ENCODE measurements around the gene ZG16.
A peak's percentile ranks its signal among the peaks of the same experiment; 100 is the strongest.
"Not testable (repeated sequence)": the region's sequence is repeated elsewhere in the genome, so short reads cannot be mapped to it uniquely, and the experiment has no call there.

ZG16 gene

GRCh38 chr16:29753516-29753915, 24.5 kb upstream of the ZG16 start:
- DNase-seq = no peak

- DNase-seq = no peak
These were observed 21.4 kb upstream of the ZG16 start for GRCh38 chr16:29756654-29757053.

- not testable (repeated sequence) for DNase-seq
These were observed 21.0 kb upstream of the ZG16 start for GRCh38 chr16:29757086-29757485.

- no peak for DNase-seq
These were observed 20.0 kb upstream of the ZG16 start for GRCh38 chr16:29757950-29758466.

- DNase-seq = no peak
These were observed 17.3 kb upstream of the ZG16 start for GRCh38 chr16:29760567-29761279.

- DNase-seq = not testable (repeated sequence)
These were observed 16.8 kb upstream of the ZG16 start for GRCh38 chr16:29761280-29761651.

- no peak for DNase-seq
These were observed 16.2 kb upstream of the ZG16 start for GRCh38 chr16:29761882-29762281.

- no peak for DNase-seq
These were observed 14.7 kb upstream of the ZG16 start for GRCh38 chr16:29763326-29763725.

GRCh38 chr16:29765167-29766032, 12.7 kb upstream of the ZG16 start:
- no peak for DNase-seq

- no peak for DNase-seq
These were observed 11.5 kb upstream of the ZG16 start for GRCh38 chr16:29766571-29766970.

GRCh38 chr16:29767062-29767461, 11.0 kb upstream of the ZG16 start:
- no peak for DNase-seq

- no peak for DNase-seq
These were observed 8.5 kb upstream of the ZG16 start for GRCh38 chr16:29769507-29769906.

GRCh38 chr16:29770250-29770929, 7.7 kb upstream of the ZG16 start:
- DNase-seq = no peak

GRCh38 chr16:29772330-29772729, 5.7 kb upstream of the ZG16 start:
- not testable (repeated sequence) for DNase-seq

GRCh38 chr16:29774730-29775129, 3.3 kb upstream of the ZG16 start:
- no peak for DNase-seq

GRCh38 chr16:29775742-29776408, 2.2 kb upstream of the ZG16 start:
- no peak for DNase-seq

GRCh38 chr16:29779474-29779873, 1.4 kb downstream of the ZG16 start:
- DNase-seq = no peak

GRCh38 chr16:29783094-29783953, 5.3 kb downstream of the ZG16 start:
- not testable (repeated sequence) for DNase-seq

GRCh38 chr16:29784157-29784556, 6.1 kb downstream of the ZG16 start:
- DNase-seq = no peak

- peak; percentile 72 to 83 for DNase-seq
These were observed 6.9 kb downstream of the ZG16 start for GRCh38 chr16:29784901-29785500.

GRCh38 chr16:29787155-29787554, 9.1 kb downstream of the ZG16 start:
- DNase-seq = not testable (repeated sequence)

Measured in stimulated activated CD4-positive, alpha-beta T cell treated with anti-CD3 and anti-CD28 coated beads, Interleukin-2, amount 100 ng/mL, for 48 hours (primary cell).